Measurements from ENCODE around the gene LRRTM4.
"Not testable (repeated sequence)": the region's sequence is repeated elsewhere in the genome, so short reads cannot be mapped to it uniquely, and the experiment has no call there.

The LRRTM4 gene

GRCh38 chr2:77179297-77179696 lies 342.9 kb downstream of the LRRTM4 start:
- no peak for DNase-seq (ENCODE audit: extremely low read depth in 1 of 2, low read depth in 1 of 2)

GRCh38 chr2:77175266-77175780 lies 346.9 kb downstream of the LRRTM4 start:
- not testable (repeated sequence) for DNase-seq (ENCODE audit: extremely low read depth in 1 of 2, low read depth in 1 of 2)

GRCh38 chr2:77169426-77169825 lies 352.8 kb downstream of the LRRTM4 start:
- DNase-seq (ENCODE audit: extremely low read depth in 1 of 2, low read depth in 1 of 2): no peak

- not testable (repeated sequence) for DNase-seq (ENCODE audit: extremely low read depth in 1 of 2, low read depth in 1 of 2)
Observed at GRCh38 chr2:77164021-77164420, 358.2 kb downstream of the LRRTM4 start.

GRCh38 chr2:77161009-77161408 lies 361.2 kb downstream of the LRRTM4 start:
- no peak for DNase-seq (ENCODE audit: extremely low read depth in 1 of 2, low read depth in 1 of 2)

- no peak for DNase-seq (ENCODE audit: extremely low read depth in 1 of 2, low read depth in 1 of 2)
Observed at GRCh38 chr2:77156599-77156998, 365.6 kb downstream of the LRRTM4 start.

GRCh38 chr2:77155511-77155910 lies 366.7 kb downstream of the LRRTM4 start:
- DNase-seq (ENCODE audit: extremely low read depth in 1 of 2, low read depth in 1 of 2): no peak

GRCh38 chr2:77149565-77149964 lies 372.6 kb downstream of the LRRTM4 start:
- no peak for DNase-seq (ENCODE audit: extremely low read depth in 1 of 2, low read depth in 1 of 2)

- DNase-seq (ENCODE audit: extremely low read depth in 1 of 2, low read depth in 1 of 2): no peak
Observed at GRCh38 chr2:77147153-77147552, 375.0 kb downstream of the LRRTM4 start.

- DNase-seq (ENCODE audit: extremely low read depth in 1 of 2, low read depth in 1 of 2): no peak
Observed at GRCh38 chr2:77144772-77145171, 377.4 kb downstream of the LRRTM4 start.

GRCh38 chr2:77142141-77142540 lies 380.0 kb downstream of the LRRTM4 start:
- DNase-seq (ENCODE audit: extremely low read depth in 1 of 2, low read depth in 1 of 2): no peak

GRCh38 chr2:77128479-77128878 lies 393.7 kb downstream of the LRRTM4 start:
- not testable (repeated sequence) for DNase-seq (ENCODE audit: extremely low read depth in 1 of 2, low read depth in 1 of 2)

GRCh38 chr2:77127345-77127744 lies 394.8 kb downstream of the LRRTM4 start:
- DNase-seq (ENCODE audit: extremely low read depth in 1 of 2, low read depth in 1 of 2): no peak

GRCh38 chr2:77121518-77121917 lies 400.7 kb downstream of the LRRTM4 start:
- DNase-seq (ENCODE audit: extremely low read depth in 1 of 2, low read depth in 1 of 2): no peak

- DNase-seq (ENCODE audit: extremely low read depth in 1 of 2, low read depth in 1 of 2): no peak
Observed at GRCh38 chr2:77119333-77119732, 402.8 kb downstream of the LRRTM4 start.

- DNase-seq (ENCODE audit: extremely low read depth in 1 of 2, low read depth in 1 of 2): no peak
Observed at GRCh38 chr2:77108915-77109314, 413.3 kb downstream of the LRRTM4 start.

GRCh38 chr2:77105008-77105407 lies 417.2 kb downstream of the LRRTM4 start:
- no peak for DNase-seq (ENCODE audit: extremely low read depth in 1 of 2, low read depth in 1 of 2)

GRCh38 chr2:77104554-77104953 lies 417.6 kb downstream of the LRRTM4 start:
- no peak for DNase-seq (ENCODE audit: extremely low read depth in 1 of 2, low read depth in 1 of 2)

GRCh38 chr2:77102927-77103326 lies 419.2 kb downstream of the LRRTM4 start:
- no peak for DNase-seq (ENCODE audit: extremely low read depth in 1 of 2, low read depth in 1 of 2)

- no peak for DNase-seq (ENCODE audit: extremely low read depth in 1 of 2, low read depth in 1 of 2)
Observed at GRCh38 chr2:77101796-77102452, 420.3 kb downstream of the LRRTM4 start.

GRCh38 chr2:77099961-77100360 lies 422.2 kb downstream of the LRRTM4 start:
- no peak for DNase-seq (ENCODE audit: extremely low read depth in 1 of 2, low read depth in 1 of 2)

GRCh38 chr2:77095525-77095924 lies 426.7 kb downstream of the LRRTM4 start:
- DNase-seq (ENCODE audit: extremely low read depth in 1 of 2, low read depth in 1 of 2): not testable (repeated sequence)

- DNase-seq (ENCODE audit: extremely low read depth in 1 of 2, low read depth in 1 of 2): no peak
Observed at GRCh38 chr2:77095096-77095495, 427.1 kb downstream of the LRRTM4 start.
